Activated CD8-positive, alpha-beta T cell treated with anti-CD3 and anti-CD28 coated beads for 36 hours (primary cell): ENCODE results near the gene NPTN. TPM values are rescaled to one million over a fixed set of nuclear protein-coding genes. Genes with fewer than 3 reads are reported as not detected.

ENCODE experiments used
- ATAC-seq: fragments of 200-7000 bp; cut with Tn5 transposase; one replicate; pipeline ENCODE4 v1.10.0; 2021; ENCODE audit warnings: mild to moderate bottlenecking, moderate library complexity
- CTCF ChIA-PET: fragments of 350-600 bp; sonication (Branson Sonifier 250); formaldehyde crosslinking; loops from one replicate; lab custom pipeline; 2021; ENCODE audit warnings: antibody characterized with exemption; lab: Charles Lee
- POLR2A ChIA-PET: fragments of 350-600 bp; sonication (Branson Sonifier 250); formaldehyde crosslinking; loops from one replicate; lab custom pipeline; 2021; ENCODE audit warnings: antibody characterized with exemption; lab: Charles Lee
- DNase-seq: peaks from one replicate; pipeline ENCODE4 v3.0.0-alpha.2; 2020
- H3K27ac Mint-ChIP-seq: one replicate; pipeline ENCODE4 v1.8.0; 2021; ENCODE audit warnings: mild to moderate bottlenecking, mixed read lengths
- H3K27me3 Mint-ChIP-seq: one replicate; pipeline ENCODE4 v1.8.0; 2021; ENCODE audit warnings: mixed read lengths
- H3K36me3 Mint-ChIP-seq: one replicate; pipeline ENCODE4 v1.8.0; 2021; ENCODE audit warnings: low read depth, mixed read lengths
- H3K4me1 Mint-ChIP-seq: one replicate; pipeline ENCODE4 v1.8.0; 2021; ENCODE audit warnings: low read depth, mixed read lengths
- H3K4me3 Mint-ChIP-seq: one replicate; pipeline ENCODE4 v1.8.0; 2021; ENCODE audit warnings: mild to moderate bottlenecking, moderate library complexity, mixed read lengths
- H3K9me3 Mint-ChIP-seq: one replicate; pipeline ENCODE4 v1.8.0; 2021; ENCODE audit warnings: mixed read lengths
- CTCF ChIP-seq: fragments of 200-600 bp; IDR thresholded peaks from one replicate; pipeline ENCODE4 v1.8.0; 2022; ENCODE audit warnings: antibody characterized with exemption, mild to moderate bottlenecking
- intact Hi-C: fragments of 100-400 bp; cut with micrococcal nuclease; formaldehyde crosslinking; loops from one replicate; pipeline ENCODE4 v1.10.0; 2022
- total RNA-seq, 2 experiments: library from RNA; stranded (reverse); gene quantifications; one replicate each; pipeline ENCODE4 v1.2.3, GENCODE V29; 2021

NPTN gene
- total RNA-seq, 2 experiments from 2014 or later = 27.4 to 33.6 TPM

- H3K27ac Mint-ChIP-seq = no peak overlapping the region
- H3K9me3 Mint-ChIP-seq = no peaks in the 10 kb centered on the region
- no peaks in the 10 kb centered on the region for H3K27me3 Mint-ChIP-seq
- no peak overlapping the region for H3K4me3 Mint-ChIP-seq
- DNase-seq = no peak
- intact Hi-C loops = no loop called here
- ChIA-PET POLR2A (interaction anchor here (1.2 to 1.7 kb wide), 2 partner anchors 16 to 21 kb away, joined by 3 to 4 read pairs; no protein-coding TSS in a partner anchor), CTCF (interaction anchor here (0.8 to 2.6 kb wide), 4 partner anchors 30 to 98 kb away, joined by 3 to 10 read pairs (median 3); no protein-coding TSS in a partner anchor)
- H3K4me1 Mint-ChIP-seq = peaks cover 19% of the 10 kb centered on the region
- no peak for ATAC-seq
- no peak for TF ChIP-seq CTCF
- H3K36me3 Mint-ChIP-seq = no peaks in the 10 kb centered on the region
Measured at GRCh38 chr15:73601451-73602445, 31.4 kb downstream of the NPTN start.

GRCh38 chr15:73600413-73601335 lies 32.5 kb downstream of the NPTN start:
- no peaks in the 10 kb centered on the region for H3K36me3 Mint-ChIP-seq
- ChIA-PET CTCF (interaction anchor here (2.6 kb wide), 1 partner anchor 36 kb away, joined by 10 read pairs; no protein-coding TSS in a partner anchor), POLR2A (interaction anchor here (1.2 kb wide), 1 partner anchor 15 kb away, joined by 3 read pairs; no protein-coding TSS in a partner anchor)
- DNase-seq (no peak), ATAC-seq (no peak)
- H3K27ac Mint-ChIP-seq = no peak overlapping the region
- H3K4me3 Mint-ChIP-seq = no peak overlapping the region
- H3K9me3 Mint-ChIP-seq = no peaks in the 10 kb centered on the region
- TF ChIP-seq CTCF = no peak
- intact Hi-C loops = no loop called here
- H3K4me1 Mint-ChIP-seq = peaks cover 27% of the 10 kb centered on the region
- no peaks in the 10 kb centered on the region for H3K27me3 Mint-ChIP-seq

- Mint-ChIP-seq H3K36me3 (no peaks in the 10 kb centered on the region), H3K4me3 (no peak overlapping the region), H3K27me3 (no peaks in the 10 kb centered on the region), H3K27ac (no peak overlapping the region), H3K4me1 (peaks cover 25% of the 10 kb centered on the region), H3K9me3 (no peaks in the 10 kb centered on the region)
- DNase-seq (no peak), ATAC-seq (no peak)
- intact Hi-C loops = no loop called here
- CTCF ChIA-PET = interaction anchor here (2.6 kb wide), 1 partner anchor 37 kb away, joined by 10 read pairs; no protein-coding TSS in a partner anchor
- no peak for TF ChIP-seq CTCF
- POLR2A ChIA-PET = no interaction called here
Measured at GRCh38 chr15:73599934-73600333, 33.3 kb downstream of the NPTN start.

GRCh38 chr15:73598530-73599160 lies 34.5 kb downstream of the NPTN start:
- H3K36me3 Mint-ChIP-seq = no peaks in the 10 kb centered on the region
- no peak for DNase-seq
- H3K27me3 Mint-ChIP-seq = no peaks in the 10 kb centered on the region
- ChIA-PET POLR2A (no interaction called here), CTCF (interaction anchor here (0.7 to 1.3 kb wide), 2 partner anchors 100 to 333 kb away, joined by 3 read pairs; no protein-coding TSS in a partner anchor)
- intact Hi-C loops = no loop called here
- TF ChIP-seq CTCF = no peak
- no peak overlapping the region for H3K4me3 Mint-ChIP-seq
- H3K9me3 Mint-ChIP-seq = no peaks in the 10 kb centered on the region
- H3K27ac Mint-ChIP-seq = no peak overlapping the region
- peaks cover 22% of the 10 kb centered on the region for H3K4me1 Mint-ChIP-seq
- ATAC-seq = no peak
